ENCODE results near the gene BRIX1.

BRIX1 gene

DNA sequence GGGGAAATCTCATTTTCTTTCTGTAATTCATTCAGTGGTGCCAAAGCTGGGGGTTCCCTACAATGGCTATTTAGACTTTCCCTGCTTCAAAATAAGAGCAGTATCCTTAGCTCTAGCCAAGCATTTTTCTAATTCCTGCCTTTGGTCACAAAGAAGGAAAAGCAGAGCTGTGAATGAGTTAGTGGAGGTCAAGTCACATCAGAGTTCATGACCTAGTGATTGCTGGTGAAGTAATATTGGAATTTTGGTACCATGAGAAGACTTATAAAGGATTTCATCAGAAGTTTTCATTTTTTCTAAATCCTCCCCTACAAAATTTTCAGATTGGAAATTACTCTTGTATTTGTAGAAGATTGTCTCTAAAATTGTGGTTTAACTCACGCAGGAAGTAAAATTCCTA is 41.8 kb downstream of the BRIX1 start:
- DNase-seq, result no peak
- H2BK15ac ChIP-seq (replicated peaks; ENCODE audit: low read depth), result no peak overlapping the region
- H2BK120ac ChIP-seq (ENCODE audit: low read depth, low read length), result no peak overlapping the region
- H3K23ac ChIP-seq (ENCODE audit: low read length), result no peak overlapping the region
- H3K9ac ChIP-seq (ENCODE audit: low read length), result no peak overlapping the region
- H4K8ac ChIP-seq (ENCODE audit: low read depth, low read length), result no peak overlapping the region
- H3K36me3 ChIP-seq (ENCODE audit: control insufficient read depth, insufficient read depth, low read length), result no peaks in the 10 kb centered on the region
- H3K56ac ChIP-seq (ENCODE audit: low read length), result no peak overlapping the region
- H3K18ac ChIP-seq (ENCODE audit: low read length), result no peak overlapping the region
- no peak overlapping the region for H3K4ac ChIP-seq (ENCODE audit: low read depth, low read length)
- no peak overlapping the region for H2AK5ac ChIP-seq (ENCODE audit: low read length)
- H3K4me1 ChIP-seq (ENCODE audit: control insufficient read depth, low read depth, low read length), result no peaks in the 10 kb centered on the region
- H2BK5ac ChIP-seq (ENCODE audit: low read length), result no peak overlapping the region
- no peak overlapping the region for H3K27ac ChIP-seq (ENCODE audit: low read depth, low read length)
- no CpG with 5 or more reads among the region's 1 CpG for WGBS (ENCODE audit: extremely low coverage, insufficient coverage, low lambda C conversion rate)
- H3K79me1 ChIP-seq (ENCODE audit: low read length), result no peaks in the 10 kb centered on the region
- H3K27me3 ChIP-seq (ENCODE audit: insufficient read depth, low read length, poor library complexity), result no peaks in the 10 kb centered on the region
- no peak overlapping the region for H3K4me2 ChIP-seq (ENCODE audit: low read length)
- no peaks in the 10 kb centered on the region for H3K79me2 ChIP-seq (ENCODE audit: control insufficient read depth, insufficient read depth, low read length)
- no peak overlapping the region for H4K5ac ChIP-seq (ENCODE audit: low read length)
- H3K4me3 ChIP-seq (ENCODE audit: low read length), result no peak overlapping the region

DNA sequence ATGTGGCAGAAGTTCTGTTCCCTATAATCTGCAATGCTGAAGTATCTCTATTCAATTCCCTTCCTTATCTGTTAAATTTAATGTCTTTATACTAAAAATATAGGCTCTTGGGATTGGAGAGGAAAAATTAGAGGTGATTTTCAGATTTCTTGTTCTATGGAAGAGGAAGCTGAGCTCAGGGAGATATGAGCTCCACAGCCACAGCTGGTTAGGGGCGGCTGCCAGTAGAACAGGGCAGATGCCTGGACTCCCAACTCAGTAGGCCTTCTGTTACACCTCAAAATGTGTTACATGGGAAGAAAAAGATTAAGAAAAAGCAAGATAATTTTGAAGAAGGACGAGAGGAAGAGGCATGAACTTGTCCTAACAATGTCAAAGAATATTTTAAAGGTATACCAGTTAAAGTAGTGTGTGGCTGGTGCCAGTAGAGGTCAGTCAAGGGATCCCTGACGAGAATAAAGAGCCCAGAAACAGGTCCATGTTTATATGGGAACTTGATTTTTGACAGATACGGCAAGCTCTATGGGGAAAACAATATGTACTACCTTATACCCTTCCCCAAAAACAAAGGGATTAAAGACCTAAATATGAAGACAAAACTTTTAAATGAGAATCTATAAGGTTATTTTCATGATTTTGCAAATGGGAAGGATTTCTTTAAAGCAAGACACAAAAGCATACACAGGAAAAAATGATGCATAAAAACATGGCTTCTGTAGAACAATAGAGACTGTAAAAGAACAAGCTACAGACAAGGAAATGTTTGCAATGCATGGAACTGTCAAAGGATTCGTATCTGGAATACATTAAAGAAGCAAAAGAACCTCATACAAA is 42.6 kb downstream of the BRIX1 start:
- peak; percentile 52 for DNase-seq
- Histone ChIP-seq H3K27ac (ENCODE audit: low read depth, low read length) (no peak overlapping the region), H2BK120ac (ENCODE audit: low read depth, low read length) (no peak overlapping the region)

GRCh38 chr5:34959323-34959722 is 43.8 kb downstream of the BRIX1 start:
- Histone ChIP-seq H2BK15ac (replicated peaks; ENCODE audit: low read depth) (no peak overlapping the region), H3K36me3 (ENCODE audit: control insufficient read depth, insufficient read depth, low read length) (no peaks in the 10 kb centered on the region), H2BK120ac (ENCODE audit: low read depth, low read length) (no peak overlapping the region), H2BK5ac (ENCODE audit: low read length) (no peak overlapping the region), H3K23ac (ENCODE audit: low read length) (no peak overlapping the region), H2AK5ac (ENCODE audit: low read length) (no peak overlapping the region), H3K4me1 (ENCODE audit: control insufficient read depth, low read depth, low read length) (no peaks in the 10 kb centered on the region), H3K56ac (ENCODE audit: low read length) (no peak overlapping the region), H3K4ac (ENCODE audit: low read depth, low read length) (no peak overlapping the region), H3K4me2 (ENCODE audit: low read length) (no peak overlapping the region), H3K9ac (ENCODE audit: low read length) (no peak overlapping the region), H3K27ac (ENCODE audit: low read depth, low read length) (no peak overlapping the region), H3K79me1 (ENCODE audit: low read length) (no peaks in the 10 kb centered on the region), H4K8ac (ENCODE audit: low read depth, low read length) (no peak overlapping the region), H3K27me3 (ENCODE audit: insufficient read depth, low read length, poor library complexity) (no peaks in the 10 kb centered on the region), H4K5ac (ENCODE audit: low read length) (no peak overlapping the region), H3K18ac (ENCODE audit: low read length) (no peak overlapping the region), H3K79me2 (ENCODE audit: control insufficient read depth, insufficient read depth, low read length) (no peaks in the 10 kb centered on the region), H3K4me3 (ENCODE audit: low read length) (no peak overlapping the region)
- no CpG with 5 or more reads among the region's 1 CpG for WGBS (ENCODE audit: extremely low coverage, insufficient coverage, low lambda C conversion rate)
- no peak for DNase-seq

More for the DNA sequence above, 42.6 kb downstream of the BRIX1 start:
- Histone ChIP-seq H3K4me1 (ENCODE audit: control insufficient read depth, low read depth, low read length) (no peaks in the 10 kb centered on the region), H3K36me3 (ENCODE audit: control insufficient read depth, insufficient read depth, low read length) (no peaks in the 10 kb centered on the region), H2BK5ac (ENCODE audit: low read length) (no peak overlapping the region), H2AK5ac (ENCODE audit: low read length) (no peak overlapping the region), H3K56ac (ENCODE audit: low read length) (no peak overlapping the region), H3K79me2 (ENCODE audit: control insufficient read depth, insufficient read depth, low read length) (no peaks in the 10 kb centered on the region), H3K27me3 (ENCODE audit: insufficient read depth, low read length, poor library complexity) (no peaks in the 10 kb centered on the region), H4K5ac (ENCODE audit: low read length) (no peak overlapping the region), H3K4ac (ENCODE audit: low read depth, low read length) (no peak overlapping the region), H3K9ac (ENCODE audit: low read length) (no peak overlapping the region), H3K4me3 (ENCODE audit: low read length) (no peak overlapping the region), H2BK15ac (replicated peaks; ENCODE audit: low read depth) (no peak overlapping the region), H3K23ac (ENCODE audit: low read length) (no peak overlapping the region), H4K8ac (ENCODE audit: low read depth, low read length) (no peak overlapping the region), H3K79me1 (ENCODE audit: low read length) (no peaks in the 10 kb centered on the region), H3K18ac (ENCODE audit: low read length) (no peak overlapping the region), H3K4me2 (ENCODE audit: low read length) (no peak overlapping the region)
- no CpG with 5 or more reads among the region's 5 CpGs for WGBS (ENCODE audit: extremely low coverage, insufficient coverage, low lambda C conversion rate)

GRCh38 chr5:34967540-34967939 is 52.0 kb downstream of the BRIX1 start:
- H3K4me3 ChIP-seq (ENCODE audit: low read length), result no peak overlapping the region
- no peak overlapping the region for H2BK15ac ChIP-seq (replicated peaks; ENCODE audit: low read depth)
- no peak for DNase-seq
- no peak overlapping the region for H3K27ac ChIP-seq (ENCODE audit: low read depth, low read length)
- H3K56ac ChIP-seq (ENCODE audit: low read length), result no peak overlapping the region
- H3K79me1 ChIP-seq (ENCODE audit: low read length), result no peaks in the 10 kb centered on the region
- H3K9ac ChIP-seq (ENCODE audit: low read length), result no peak overlapping the region
- H4K5ac ChIP-seq (ENCODE audit: low read length), result no peak overlapping the region
- no peak overlapping the region for H3K4me2 ChIP-seq (ENCODE audit: low read length)
- no peak overlapping the region for H3K23ac ChIP-seq (ENCODE audit: low read length)
- H2AK5ac ChIP-seq (ENCODE audit: low read length), result no peak overlapping the region
- no peak overlapping the region for H3K4ac ChIP-seq (ENCODE audit: low read depth, low read length)
- no CpG with 5 or more reads among the region's 4 CpGs for WGBS (ENCODE audit: extremely low coverage, insufficient coverage, low lambda C conversion rate)
- H3K18ac ChIP-seq (ENCODE audit: low read length), result no peak overlapping the region
- no peak overlapping the region for H2BK120ac ChIP-seq (ENCODE audit: low read depth, low read length)
- H3K36me3 ChIP-seq (ENCODE audit: control insufficient read depth, insufficient read depth, low read length), result no peaks in the 10 kb centered on the region
- no peaks in the 10 kb centered on the region for H3K4me1 ChIP-seq (ENCODE audit: control insufficient read depth, low read depth, low read length)
- no peaks in the 10 kb centered on the region for H3K79me2 ChIP-seq (ENCODE audit: control insufficient read depth, insufficient read depth, low read length)
- H3K27me3 ChIP-seq (ENCODE audit: insufficient read depth, low read length, poor library complexity), result no peaks in the 10 kb centered on the region
- H4K8ac ChIP-seq (ENCODE audit: low read depth, low read length), result no peak overlapping the region
- no peak overlapping the region for H2BK5ac ChIP-seq (ENCODE audit: low read length)

DNA sequence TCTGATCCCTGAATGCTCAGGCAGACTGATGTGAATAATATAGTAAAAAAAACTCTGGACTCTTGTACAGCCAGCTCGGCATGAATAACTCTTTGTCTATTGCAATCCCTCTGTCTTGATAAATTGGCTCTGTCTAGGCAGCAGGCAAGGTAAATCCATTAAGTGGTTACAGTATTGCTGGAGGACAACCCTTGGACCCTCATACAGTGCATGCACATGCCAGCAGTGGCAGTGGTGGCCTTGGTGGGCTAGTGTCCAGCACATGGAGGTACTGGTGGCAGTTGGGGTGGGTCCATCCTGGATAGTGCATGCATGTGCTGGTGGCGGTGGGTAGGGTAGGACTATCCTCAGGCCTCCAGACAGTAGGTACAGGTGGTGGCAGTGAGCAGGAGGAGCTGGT is 52.7 kb downstream of the BRIX1 start:
- WGBS (ENCODE audit: extremely low coverage, insufficient coverage, low lambda C conversion rate), result no CpG with 5 or more reads among the region's 2 CpGs
- H3K4me1 ChIP-seq (ENCODE audit: control insufficient read depth, low read depth, low read length), result no peaks in the 10 kb centered on the region
- H3K18ac ChIP-seq (ENCODE audit: low read length), result no peak overlapping the region
- no peak overlapping the region for H3K4me3 ChIP-seq (ENCODE audit: low read length)
- H3K79me1 ChIP-seq (ENCODE audit: low read length), result no peaks in the 10 kb centered on the region
- H2BK120ac ChIP-seq (ENCODE audit: low read depth, low read length), result no peak overlapping the region
- H2BK15ac ChIP-seq (replicated peaks; ENCODE audit: low read depth), result no peak overlapping the region
- no peak overlapping the region for H2BK5ac ChIP-seq (ENCODE audit: low read length)
- DNase-seq, result no peak
- H4K8ac ChIP-seq (ENCODE audit: low read depth, low read length), result no peak overlapping the region
- no peak overlapping the region for H3K27ac ChIP-seq (ENCODE audit: low read depth, low read length)
- no peak overlapping the region for H3K56ac ChIP-seq (ENCODE audit: low read length)
- H2AK5ac ChIP-seq (ENCODE audit: low read length), result no peak overlapping the region
- H3K79me2 ChIP-seq (ENCODE audit: control insufficient read depth, insufficient read depth, low read length), result no peaks in the 10 kb centered on the region
- H4K5ac ChIP-seq (ENCODE audit: low read length), result no peak overlapping the region
- no peak overlapping the region for H3K9ac ChIP-seq (ENCODE audit: low read length)
- H3K36me3 ChIP-seq (ENCODE audit: control insufficient read depth, insufficient read depth, low read length), result no peaks in the 10 kb centered on the region
- no peaks in the 10 kb centered on the region for H3K27me3 ChIP-seq (ENCODE audit: insufficient read depth, low read length, poor library complexity)
- no peak overlapping the region for H3K4me2 ChIP-seq (ENCODE audit: low read length)
- H3K23ac ChIP-seq (ENCODE audit: low read length), result no peak overlapping the region
- no peak overlapping the region for H3K4ac ChIP-seq (ENCODE audit: low read depth, low read length)

DNA sequence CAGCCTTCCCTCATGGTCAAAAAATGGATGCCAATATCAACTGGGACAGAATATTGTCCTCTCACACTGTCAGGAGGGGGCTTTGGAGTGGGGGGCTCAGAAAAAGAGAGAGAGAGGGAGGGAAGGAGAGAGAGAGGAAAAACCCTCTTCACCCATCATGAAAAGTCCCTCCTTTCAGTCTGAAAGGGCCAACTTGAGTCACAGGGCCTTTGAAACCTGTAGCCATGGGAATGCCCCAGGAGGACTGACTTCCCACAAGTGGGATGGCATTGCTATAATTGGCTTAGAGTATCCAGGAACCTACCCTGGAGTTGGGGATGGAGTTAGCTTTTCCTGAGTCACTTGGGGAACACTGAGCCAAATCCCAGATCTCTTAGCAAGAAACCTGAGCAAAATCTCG is 55.0 kb downstream of the BRIX1 start:
- no peak overlapping the region for H2AK5ac ChIP-seq (ENCODE audit: low read length)
- H3K23ac ChIP-seq (ENCODE audit: low read length), result no peak overlapping the region
- peak overlapping the region; percentile 40 for H3K27ac ChIP-seq (ENCODE audit: low read depth, low read length)
- no peak overlapping the region for H2BK15ac ChIP-seq (replicated peaks; ENCODE audit: low read depth)
- H3K56ac ChIP-seq (ENCODE audit: low read length), result no peak overlapping the region
- H3K79me1 ChIP-seq (ENCODE audit: low read length), result no peaks in the 10 kb centered on the region
- no peaks in the 10 kb centered on the region for H3K4me1 ChIP-seq (ENCODE audit: control insufficient read depth, low read depth, low read length)
- no peak overlapping the region for H3K4me2 ChIP-seq (ENCODE audit: low read length)
- no peak overlapping the region for H2BK5ac ChIP-seq (ENCODE audit: low read length)
- H2BK120ac ChIP-seq (ENCODE audit: low read depth, low read length), result no peak overlapping the region
- no peak overlapping the region for H3K4me3 ChIP-seq (ENCODE audit: low read length)
- WGBS (ENCODE audit: extremely low coverage, insufficient coverage, low lambda C conversion rate), result no CpG with 5 or more reads among the region's 1 CpG
- no peaks in the 10 kb centered on the region for H3K36me3 ChIP-seq (ENCODE audit: control insufficient read depth, insufficient read depth, low read length)
- H4K8ac ChIP-seq (ENCODE audit: low read depth, low read length), result no peak overlapping the region
- H3K4ac ChIP-seq (ENCODE audit: low read depth, low read length), result no peak overlapping the region
- H3K79me2 ChIP-seq (ENCODE audit: control insufficient read depth, insufficient read depth, low read length), result no peaks in the 10 kb centered on the region
- no peak overlapping the region for H4K5ac ChIP-seq (ENCODE audit: low read length)
- DNase-seq, result no peak
- no peaks in the 10 kb centered on the region for H3K27me3 ChIP-seq (ENCODE audit: insufficient read depth, low read length, poor library complexity)
- H3K9ac ChIP-seq (ENCODE audit: low read length), result no peak overlapping the region
- no peak overlapping the region for H3K18ac ChIP-seq (ENCODE audit: low read length)
